Measurements from ENCODE around the gene BRSK1. TPM values are rescaled to one million over a fixed set of nuclear protein-coding genes. Genes with fewer than 3 reads are reported as not detected.

The BRSK1 gene
- total RNA-seq = 10 to 100 TPM in 1 of 2 donors, 1 to 10 TPM in 1; 6.3 to 13.7 TPM

DNA sequence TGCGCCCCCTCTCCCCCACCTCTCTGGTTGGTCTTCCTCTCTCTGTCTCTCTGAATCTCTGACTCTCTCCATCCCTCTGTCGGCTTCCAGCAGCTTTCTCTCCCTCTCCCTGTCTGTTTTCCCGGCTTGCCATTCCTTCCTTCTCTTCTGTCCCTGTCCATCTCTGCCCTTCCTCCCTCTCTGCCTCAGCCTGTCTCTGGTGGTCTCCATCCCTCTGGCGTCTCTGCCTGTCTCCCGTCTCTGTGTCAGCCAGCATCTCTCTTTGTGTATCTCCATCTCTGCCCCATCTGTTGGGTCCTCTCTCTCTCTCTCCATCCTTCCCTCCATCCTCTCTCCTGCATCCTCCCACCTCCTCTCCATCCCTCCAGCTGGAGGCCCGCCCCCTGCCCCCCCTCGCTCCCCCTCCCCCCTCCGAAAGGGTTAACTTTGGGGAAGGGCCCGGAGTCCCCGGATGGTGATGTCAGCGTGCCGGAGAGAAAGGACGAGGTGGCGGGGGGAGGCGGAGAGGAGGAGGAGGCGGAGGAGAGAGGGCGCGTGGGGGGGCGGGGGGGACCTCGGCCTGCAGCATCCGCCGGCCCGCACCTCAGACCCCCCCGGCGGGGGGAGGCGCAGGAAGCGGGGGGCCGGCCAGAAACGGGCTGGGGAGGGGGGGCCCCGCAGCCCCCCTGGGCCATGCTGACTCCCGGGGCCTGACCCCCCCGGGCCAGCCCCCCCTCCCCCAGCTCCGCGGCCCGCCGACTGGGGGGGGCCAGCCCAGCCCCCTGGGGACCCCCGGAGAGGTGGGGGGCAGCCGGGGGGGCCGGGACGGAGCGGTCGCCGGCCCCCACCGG is at the start of gene BRSK1:
BRSK1 (plus strand) TSS at position 450 of the 830 bp plus-strand sequence. CDS start 446 bp downstream, outside the sequence.
- no peaks in the 10 kb centered on the region for H3K9me3 Mint-ChIP-seq
- H3K27me3 Mint-ChIP-seq = no peaks in the 10 kb centered on the region
- ATAC-seq (replicated peaks) = no peak
- H3K4me3 Mint-ChIP-seq = peak within 1 kb of the TSS; percentile 79
- peaks cover 11% of the 10 kb centered on the region for H3K4me1 Mint-ChIP-seq
- peak within 1 kb of the TSS; percentile 90 for H3K27ac Mint-ChIP-seq
- peaks cover 6% of the 10 kb centered on the region for H3K36me3 Mint-ChIP-seq (ENCODE audit: low read depth)

- Mint-ChIP-seq H3K27ac (no peak overlapping the region), H3K4me3 (no peak overlapping the region), H3K9me3 (no peaks in the 10 kb centered on the region), H3K27me3 (no peaks in the 10 kb centered on the region), H3K4me1 (peaks cover 5% of the 10 kb centered on the region), H3K36me3 (ENCODE audit: low read depth) (peaks cover 96% of the 10 kb centered on the region)
- ATAC-seq (replicated peaks) = no peak
These were observed 45.8 kb upstream of the BRSK1 start for GRCh38 chr19:55238030-55238429.

- peaks cover 5% of the 10 kb centered on the region for H3K4me1 Mint-ChIP-seq
- H3K27me3 Mint-ChIP-seq = no peaks in the 10 kb centered on the region
- H3K36me3 Mint-ChIP-seq (ENCODE audit: low read depth) = peaks cover 96% of the 10 kb centered on the region
- ATAC-seq (replicated peaks) = no peak
- H3K9me3 Mint-ChIP-seq = no peaks in the 10 kb centered on the region
- no peak overlapping the region for H3K27ac Mint-ChIP-seq
- no peak overlapping the region for H3K4me3 Mint-ChIP-seq
These were observed 44.8 kb upstream of the BRSK1 start for GRCh38 chr19:55239004-55239403.

- no peak for ATAC-seq (replicated peaks)
- H3K27me3 Mint-ChIP-seq = no peaks in the 10 kb centered on the region
- H3K27ac Mint-ChIP-seq = no peak overlapping the region
- no peaks in the 10 kb centered on the region for H3K9me3 Mint-ChIP-seq
- H3K4me3 Mint-ChIP-seq = no peak overlapping the region
- peaks cover 96% of the 10 kb centered on the region for H3K36me3 Mint-ChIP-seq (ENCODE audit: low read depth)
- peaks cover 5% of the 10 kb centered on the region for H3K4me1 Mint-ChIP-seq
These were observed 43.1 kb upstream of the BRSK1 start for GRCh38 chr19:55240713-55241020.

DNA sequence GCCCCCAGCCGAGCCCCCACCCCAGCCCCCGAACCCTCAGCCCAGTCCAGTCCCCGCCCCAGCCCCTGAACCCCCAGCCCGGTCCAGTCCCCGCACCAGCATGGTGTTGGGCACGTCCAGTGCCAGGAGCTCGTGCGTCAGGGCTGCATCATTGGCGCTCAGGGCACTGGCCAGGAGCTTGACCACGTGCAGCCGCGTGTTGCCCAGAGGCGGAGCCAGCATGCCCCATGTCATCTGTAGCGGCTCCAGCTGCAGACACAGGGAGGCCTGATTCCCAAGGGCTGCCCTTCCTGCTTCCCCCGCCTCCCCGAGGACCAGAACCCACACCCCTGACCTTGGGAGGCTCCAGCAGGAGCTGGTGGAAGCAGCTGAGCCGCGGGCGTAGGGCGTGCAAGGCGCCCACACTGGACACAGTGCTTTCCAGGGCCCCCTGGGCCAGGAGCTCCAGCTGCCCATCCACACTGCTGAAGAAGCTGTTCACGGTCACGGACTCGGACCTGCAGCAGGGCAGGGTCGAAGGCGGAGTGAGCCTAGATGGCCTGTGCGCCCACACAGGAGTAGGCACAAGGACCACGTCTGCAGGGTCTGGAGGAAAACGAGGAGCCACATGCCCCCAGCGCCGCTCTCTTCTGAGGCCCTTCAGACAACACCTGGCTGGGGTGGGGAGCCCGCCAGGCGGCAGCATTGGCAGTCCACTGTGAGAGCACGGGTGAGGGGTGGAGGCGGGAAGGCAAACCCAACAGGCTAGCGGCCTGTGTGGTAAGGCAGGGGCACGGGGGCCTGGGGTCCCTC is 42.5 kb upstream of the BRSK1 start:
- Mint-ChIP-seq H3K27ac (no peak overlapping the region), H3K27me3 (no peaks in the 10 kb centered on the region), H3K9me3 (no peaks in the 10 kb centered on the region), H3K4me3 (no peak overlapping the region), H3K4me1 (peaks cover 5% of the 10 kb centered on the region), H3K36me3 (ENCODE audit: low read depth) (peaks cover 96% of the 10 kb centered on the region)
- no peak for ATAC-seq (replicated peaks)

DNA sequence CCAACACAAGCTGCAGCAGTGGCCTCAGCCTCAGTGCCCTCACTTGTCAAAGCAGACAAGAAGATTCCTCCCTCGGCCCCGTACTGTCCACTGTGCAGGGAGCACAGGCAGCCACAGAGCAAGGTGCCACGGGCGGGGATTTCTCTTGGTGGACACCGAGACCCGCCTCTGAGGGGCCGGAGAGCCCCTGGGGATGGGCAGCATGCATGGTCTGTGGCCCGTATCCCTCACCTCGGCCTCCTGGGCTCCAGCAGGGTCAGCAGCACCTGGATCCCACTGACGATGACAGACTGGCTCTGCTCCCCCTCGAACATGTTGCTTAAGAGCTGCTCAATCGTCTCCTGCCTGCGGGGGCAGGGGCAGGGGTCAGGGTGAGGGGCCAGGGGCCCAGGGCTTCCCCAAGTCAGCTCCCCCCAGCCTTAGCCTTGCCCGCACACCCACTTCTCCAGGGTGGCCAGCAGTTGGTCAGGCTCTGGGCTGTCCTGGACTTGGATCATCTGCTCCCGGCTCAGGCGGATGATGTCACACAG is 41.8 kb upstream of the BRSK1 start:
- Mint-ChIP-seq H3K4me1 (peaks cover 5% of the 10 kb centered on the region), H3K4me3 (no peak overlapping the region), H3K36me3 (ENCODE audit: low read depth) (peaks cover 96% of the 10 kb centered on the region), H3K27ac (no peak overlapping the region), H3K9me3 (no peaks in the 10 kb centered on the region), H3K27me3 (no peaks in the 10 kb centered on the region)
- ATAC-seq (replicated peaks) = no peak

- peaks cover 91% of the 10 kb centered on the region for H3K36me3 Mint-ChIP-seq (ENCODE audit: low read depth)
These were observed 41.3 kb upstream of the BRSK1 start for GRCh38 chr19:55242517-55242916.

GRCh38 chr19:55244004-55244680 is 39.7 kb upstream of the BRSK1 start:
- peaks cover 86% of the 10 kb centered on the region for H3K36me3 Mint-ChIP-seq (ENCODE audit: low read depth)
- no peak overlapping the region for H3K27ac Mint-ChIP-seq
- no peaks in the 10 kb centered on the region for H3K27me3 Mint-ChIP-seq
- peaks cover 11% of the 10 kb centered on the region for H3K4me1 Mint-ChIP-seq
- H3K9me3 Mint-ChIP-seq = no peaks in the 10 kb centered on the region
- no peak overlapping the region for H3K4me3 Mint-ChIP-seq
- no peak for ATAC-seq (replicated peaks)

More at GRCh38 chr19:55242517-55242916, 41.3 kb upstream of the BRSK1 start:
- no peak overlapping the region for H3K4me3 Mint-ChIP-seq
- no peaks in the 10 kb centered on the region for H3K27me3 Mint-ChIP-seq
- H3K9me3 Mint-ChIP-seq = no peaks in the 10 kb centered on the region
- ATAC-seq (replicated peaks) = peak; percentile 86
- peaks cover 5% of the 10 kb centered on the region for H3K4me1 Mint-ChIP-seq
- peak overlapping the region; percentile 70 for H3K27ac Mint-ChIP-seq

DNA sequence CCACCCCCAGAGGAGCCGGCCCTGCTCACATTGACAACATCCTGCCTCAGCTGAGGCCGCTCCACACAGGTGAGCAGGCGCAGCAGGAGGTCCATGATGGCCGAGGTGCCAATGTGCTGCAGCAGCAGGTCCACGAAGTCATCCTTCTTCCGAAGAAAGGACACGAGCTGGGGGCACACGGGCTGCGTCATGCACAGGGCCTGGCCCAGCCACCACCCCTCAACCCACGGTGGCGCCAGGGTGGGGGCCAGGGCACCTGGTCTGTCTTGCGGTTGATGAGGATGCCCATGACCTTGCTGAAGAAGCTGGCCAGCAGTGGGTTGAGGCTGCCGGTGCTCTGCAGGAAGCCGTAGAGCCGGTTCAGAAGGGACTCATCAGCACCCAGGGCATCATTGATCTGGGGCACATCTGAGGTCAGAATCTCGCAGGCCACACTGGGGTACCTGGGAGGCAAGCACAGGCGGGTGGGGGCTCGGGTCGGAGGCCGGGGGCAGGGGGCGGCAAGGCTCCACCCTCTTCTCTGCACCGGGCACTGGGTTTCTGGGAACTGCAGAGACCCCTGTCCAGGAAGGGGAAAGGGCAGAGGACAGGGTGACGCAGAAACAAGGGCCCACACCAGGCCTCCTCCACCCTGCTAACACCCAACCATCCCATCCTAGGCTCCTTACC is 38.4 kb upstream of the BRSK1 start:
- Mint-ChIP-seq H3K36me3 (ENCODE audit: low read depth) (peaks cover 77% of the 10 kb centered on the region), H3K4me1 (peaks cover 12% of the 10 kb centered on the region), H3K27me3 (no peaks in the 10 kb centered on the region), H3K4me3 (no peak overlapping the region), H3K9me3 (no peaks in the 10 kb centered on the region), H3K27ac (no peak overlapping the region)
- ATAC-seq (replicated peaks) = no peak

- Mint-ChIP-seq H3K4me1 (peaks cover 25% of the 10 kb centered on the region), H3K27me3 (no peaks in the 10 kb centered on the region), H3K27ac (no peak overlapping the region), H3K36me3 (ENCODE audit: low read depth) (peaks cover 78% of the 10 kb centered on the region), H3K4me3 (no peak overlapping the region), H3K9me3 (no peaks in the 10 kb centered on the region)
- ATAC-seq (replicated peaks) = no peak
These were observed 37.0 kb upstream of the BRSK1 start for GRCh38 chr19:55246462-55247451.

GRCh38 chr19:55247621-55248099 is 36.1 kb upstream of the BRSK1 start:
- peaks cover 77% of the 10 kb centered on the region for H3K36me3 Mint-ChIP-seq (ENCODE audit: low read depth)
- H3K27ac Mint-ChIP-seq = peak overlapping the region; percentile 67
- peaks cover 27% of the 10 kb centered on the region for H3K4me1 Mint-ChIP-seq

GRCh38 chr19:55248166-55248675 is 35.6 kb upstream of the BRSK1 start:
- Mint-ChIP-seq H3K9me3 (no peaks in the 10 kb centered on the region), H3K36me3 (ENCODE audit: low read depth) (peaks cover 76% of the 10 kb centered on the region), H3K4me3 (no peak overlapping the region), H3K27me3 (no peaks in the 10 kb centered on the region), H3K27ac (peak overlapping the region; percentile 67), H3K4me1 (peaks cover 25% of the 10 kb centered on the region)
- no peak for ATAC-seq (replicated peaks)

More at GRCh38 chr19:55247621-55248099, 36.1 kb upstream of the BRSK1 start:
- H3K27me3 Mint-ChIP-seq = no peaks in the 10 kb centered on the region
- ATAC-seq (replicated peaks) = no peak
- no peaks in the 10 kb centered on the region for H3K9me3 Mint-ChIP-seq
- H3K4me3 Mint-ChIP-seq = no peak overlapping the region

DNA sequence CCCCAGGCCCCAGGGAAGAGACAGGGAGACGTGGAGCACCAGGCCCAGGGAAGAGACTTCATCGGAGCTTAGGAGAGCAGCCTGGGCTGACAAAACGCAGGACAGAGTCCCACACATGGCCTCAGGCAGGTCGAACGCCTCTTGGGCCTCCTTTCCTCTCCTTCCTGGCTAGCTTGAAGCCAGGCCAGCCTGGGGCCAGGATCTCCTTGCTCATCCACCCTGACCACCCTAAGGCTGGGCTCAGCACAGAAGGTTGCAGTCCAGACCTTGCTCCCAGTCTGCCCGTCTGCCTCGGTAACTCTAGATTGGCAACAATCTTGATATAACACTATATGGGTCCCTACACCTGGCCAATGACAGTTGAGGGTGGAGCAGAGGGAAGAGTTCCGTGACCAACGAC is 35.1 kb upstream of the BRSK1 start:
- H3K9me3 Mint-ChIP-seq = no peaks in the 10 kb centered on the region
- peak overlapping the region; percentile 67 for H3K27ac Mint-ChIP-seq
- peak overlapping the region; percentile 17 for H3K4me3 Mint-ChIP-seq
- no peaks in the 10 kb centered on the region for H3K27me3 Mint-ChIP-seq
- H3K36me3 Mint-ChIP-seq (ENCODE audit: low read depth) = peaks cover 76% of the 10 kb centered on the region
- H3K4me1 Mint-ChIP-seq = peaks cover 28% of the 10 kb centered on the region
- no peak for ATAC-seq (replicated peaks)
